ENCODE results near the gene FAM13A.

Gene FAM13A

DNA sequence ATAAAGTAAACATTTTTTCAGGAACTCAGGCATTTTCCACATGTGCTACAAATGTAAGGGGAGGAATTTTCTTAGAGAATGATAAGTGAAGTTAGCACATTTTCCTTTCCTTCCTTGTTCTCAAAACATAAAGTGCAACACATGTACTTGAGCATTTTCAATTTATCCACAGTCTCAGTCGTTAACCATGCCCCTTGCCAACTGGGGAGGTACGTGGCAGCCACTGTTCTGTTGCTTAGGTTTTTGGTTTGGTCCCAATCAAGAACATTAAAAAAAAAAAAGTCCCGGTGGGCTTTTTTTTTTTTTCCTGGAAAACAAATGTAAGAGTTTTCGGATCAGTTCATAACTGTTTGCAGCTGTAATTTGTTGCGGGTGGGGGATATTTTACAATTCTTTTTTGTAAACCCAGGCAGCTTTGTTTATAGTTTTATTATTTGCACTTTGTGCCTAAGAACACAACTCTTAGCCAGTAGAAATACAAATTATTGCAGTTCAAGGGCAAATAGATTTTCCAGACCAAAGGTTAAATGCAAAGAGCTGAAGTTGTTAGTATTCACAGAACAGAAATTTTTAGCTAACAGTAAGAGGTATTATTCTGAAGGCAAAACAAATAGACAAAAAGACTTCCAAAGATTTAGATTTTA is 247.3 kb downstream of the FAM13A start:
- no peak for TF ChIP-seq EZH2phosphoT487 (conservative IDR thresholded peaks at IDR 0.05; ENCODE audit: low read length)
- TF ChIP-seq, protein P1, sequence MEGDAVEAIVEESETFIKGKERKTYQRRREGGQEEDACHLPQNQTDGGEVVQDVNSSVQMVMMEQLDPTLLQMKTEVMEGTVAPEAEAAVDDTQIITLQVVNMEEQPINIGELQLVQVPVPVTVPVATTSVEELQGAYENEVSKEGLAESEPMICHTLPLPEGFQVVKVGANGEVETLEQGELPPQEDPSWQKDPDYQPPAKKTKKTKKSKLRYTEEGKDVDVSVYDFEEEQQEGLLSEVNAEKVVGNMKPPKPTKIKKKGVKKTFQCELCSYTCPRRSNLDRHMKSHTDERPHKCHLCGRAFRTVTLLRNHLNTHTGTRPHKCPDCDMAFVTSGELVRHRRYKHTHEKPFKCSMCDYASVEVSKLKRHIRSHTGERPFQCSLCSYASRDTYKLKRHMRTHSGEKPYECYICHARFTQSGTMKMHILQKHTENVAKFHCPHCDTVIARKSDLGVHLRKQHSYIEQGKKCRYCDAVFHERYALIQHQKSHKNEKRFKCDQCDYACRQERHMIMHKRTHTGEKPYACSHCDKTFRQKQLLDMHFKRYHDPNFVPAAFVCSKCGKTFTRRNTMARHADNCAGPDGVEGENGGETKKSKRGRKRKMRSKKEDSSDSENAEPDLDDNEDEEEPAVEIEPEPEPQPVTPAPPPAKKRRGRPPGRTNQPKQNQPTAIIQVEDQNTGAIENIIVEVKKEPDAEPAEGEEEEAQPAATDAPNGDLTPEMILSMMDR (IDR thresholded peaks at IDR 0.05; ENCODE audit: insufficient read depth, low read length, poor library complexity, severe bottlenecking): no peak
- no peak overlapping the region for H3K27ac ChIP-seq (ENCODE audit: low read depth, low read length)
- no peaks in the 10 kb centered on the region for H4K20me1 ChIP-seq (ENCODE audit: low read depth, low read length)
- H3K79me2 ChIP-seq (ENCODE audit: insufficient read depth, low read length): no peaks in the 10 kb centered on the region
- H2AFZ ChIP-seq (ENCODE audit: low read depth, low read length, severe bottlenecking): no peak overlapping the region
- no peaks in the 10 kb centered on the region for H3K9me3 ChIP-seq (ENCODE audit: insufficient read depth, low read length)
- H3K9ac ChIP-seq (ENCODE audit: low read length): no peak overlapping the region
- no peaks in the 10 kb centered on the region for H3K27me3 ChIP-seq (ENCODE audit: low read length)
- H3K4me3 ChIP-seq (ENCODE audit: insufficient read depth, low read length, poor library complexity, severe bottlenecking): no peak overlapping the region
- no peak overlapping the region for H3K4me2 ChIP-seq (ENCODE audit: low read depth, low read length, poor library complexity, severe bottlenecking)
- no peaks in the 10 kb centered on the region for H3K36me3 ChIP-seq (ENCODE audit: low read length)
- H3F3A ChIP-seq (ENCODE audit: insufficient read depth): no peaks in the 10 kb centered on the region
- no peaks in the 10 kb centered on the region for H3K9me2 ChIP-seq (replicated peaks; ENCODE audit: insufficient read depth, low read length)

GRCh38 chr4:88809101-88809500 is 247.9 kb downstream of the FAM13A start:
- Histone ChIP-seq H3K9me3 (ENCODE audit: insufficient read depth, low read length) (no peaks in the 10 kb centered on the region), H3K4me3 (ENCODE audit: insufficient read depth, low read length, poor library complexity, severe bottlenecking) (no peak overlapping the region), H3K27ac (ENCODE audit: low read depth, low read length) (no peak overlapping the region), H3K79me2 (ENCODE audit: insufficient read depth, low read length) (no peaks in the 10 kb centered on the region), H2AFZ (ENCODE audit: low read depth, low read length, severe bottlenecking) (no peak overlapping the region), H4K20me1 (ENCODE audit: low read depth, low read length) (no peaks in the 10 kb centered on the region), H3F3A (ENCODE audit: insufficient read depth) (no peaks in the 10 kb centered on the region), H3K4me2 (ENCODE audit: low read depth, low read length, poor library complexity, severe bottlenecking) (no peak overlapping the region), H3K36me3 (ENCODE audit: low read length) (no peaks in the 10 kb centered on the region), H3K9ac (ENCODE audit: low read length) (no peak overlapping the region), H3K27me3 (ENCODE audit: low read length) (no peaks in the 10 kb centered on the region), H3K9me2 (replicated peaks; ENCODE audit: insufficient read depth, low read length) (no peaks in the 10 kb centered on the region)
- no peak for TF ChIP-seq EZH2phosphoT487 (conservative IDR thresholded peaks at IDR 0.05; ENCODE audit: low read length)
- TF ChIP-seq, protein P1 (IDR thresholded peaks at IDR 0.05; ENCODE audit: insufficient read depth, low read length, poor library complexity, severe bottlenecking): no peak

GRCh38 chr4:88807499-88807898 is 249.5 kb downstream of the FAM13A start:
- Histone ChIP-seq H3K9me2 (replicated peaks; ENCODE audit: insufficient read depth, low read length) (no peaks in the 10 kb centered on the region), H3K4me3 (ENCODE audit: insufficient read depth, low read length, poor library complexity, severe bottlenecking) (no peak overlapping the region), H3K9me3 (ENCODE audit: insufficient read depth, low read length) (no peaks in the 10 kb centered on the region), H3K27me3 (ENCODE audit: low read length) (no peaks in the 10 kb centered on the region), H3K27ac (ENCODE audit: low read depth, low read length) (no peak overlapping the region), H3K4me2 (ENCODE audit: low read depth, low read length, poor library complexity, severe bottlenecking) (no peak overlapping the region), H2AFZ (ENCODE audit: low read depth, low read length, severe bottlenecking) (no peak overlapping the region), H3K36me3 (ENCODE audit: low read length) (no peaks in the 10 kb centered on the region), H3F3A (ENCODE audit: insufficient read depth) (no peaks in the 10 kb centered on the region), H4K20me1 (ENCODE audit: low read depth, low read length) (no peaks in the 10 kb centered on the region), H3K79me2 (ENCODE audit: insufficient read depth, low read length) (no peaks in the 10 kb centered on the region), H3K9ac (ENCODE audit: low read length) (no peak overlapping the region)
- TF ChIP-seq, protein P1 (IDR thresholded peaks at IDR 0.05; ENCODE audit: insufficient read depth, low read length, poor library complexity, severe bottlenecking): no peak
- no peak for TF ChIP-seq EZH2phosphoT487 (conservative IDR thresholded peaks at IDR 0.05; ENCODE audit: low read length)
